Measurements from ENCODE around the gene KCNS3. TPM values are rescaled to one million over a fixed set of nuclear protein-coding genes. Genes with fewer than 3 reads are reported as not detected.

KCNS3 gene
- total and polyA plus RNA-seq, 8 donors = 3.3 to 16.4 (median 6.1) TPM

DNA sequence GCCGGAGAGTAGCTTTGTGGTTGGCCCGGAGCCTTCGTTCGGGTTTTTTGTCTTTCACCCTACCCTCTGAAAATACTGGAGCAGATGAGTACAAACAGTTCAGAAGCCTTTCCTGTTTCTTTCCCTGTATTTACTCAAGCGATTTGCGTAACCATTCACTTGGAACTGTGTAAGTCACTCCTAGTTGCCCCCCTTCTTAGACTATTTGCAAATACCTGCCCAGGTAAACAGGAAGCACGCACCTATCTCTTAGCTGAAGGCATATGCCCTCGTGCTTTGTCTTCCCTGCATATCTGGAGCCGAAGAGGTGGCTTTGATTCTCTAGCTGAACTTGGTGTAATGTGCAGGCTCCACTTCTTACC is 1.4 kb downstream of the KCNS3 start:
- Histone ChIP-seq H3K4me3 (peak overlapping the region; percentile 59 to 76 (median 66)), H3K36me3 (no peaks in the 10 kb centered on the region), H3K27ac (peak overlapping the region in 2 of 4 donors; percentile 52 to 81), H3K27me3 (no peaks in the 10 kb centered on the region), H3K4me1 (peaks cover 0 to 5% (median 0%) of the 10 kb centered on the region in 3 donors), H3K9me3 (no peaks in the 10 kb centered on the region)
- TF ChIP-seq, protein P1, sequence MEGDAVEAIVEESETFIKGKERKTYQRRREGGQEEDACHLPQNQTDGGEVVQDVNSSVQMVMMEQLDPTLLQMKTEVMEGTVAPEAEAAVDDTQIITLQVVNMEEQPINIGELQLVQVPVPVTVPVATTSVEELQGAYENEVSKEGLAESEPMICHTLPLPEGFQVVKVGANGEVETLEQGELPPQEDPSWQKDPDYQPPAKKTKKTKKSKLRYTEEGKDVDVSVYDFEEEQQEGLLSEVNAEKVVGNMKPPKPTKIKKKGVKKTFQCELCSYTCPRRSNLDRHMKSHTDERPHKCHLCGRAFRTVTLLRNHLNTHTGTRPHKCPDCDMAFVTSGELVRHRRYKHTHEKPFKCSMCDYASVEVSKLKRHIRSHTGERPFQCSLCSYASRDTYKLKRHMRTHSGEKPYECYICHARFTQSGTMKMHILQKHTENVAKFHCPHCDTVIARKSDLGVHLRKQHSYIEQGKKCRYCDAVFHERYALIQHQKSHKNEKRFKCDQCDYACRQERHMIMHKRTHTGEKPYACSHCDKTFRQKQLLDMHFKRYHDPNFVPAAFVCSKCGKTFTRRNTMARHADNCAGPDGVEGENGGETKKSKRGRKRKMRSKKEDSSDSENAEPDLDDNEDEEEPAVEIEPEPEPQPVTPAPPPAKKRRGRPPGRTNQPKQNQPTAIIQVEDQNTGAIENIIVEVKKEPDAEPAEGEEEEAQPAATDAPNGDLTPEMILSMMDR (IDR thresholded peaks at IDR 0.05) = no peak
- intact Hi-C loops (cut with DNase I) = no loop called here
- no peak for DNase-seq
- FAIRE-seq = no peak
- peak; percentile 1 to 19 (median 14) for ATAC-seq
- 9 to 14% methylated on average over 9 of the region's 9 CpGs for whole genome bisulfite sequencing, 2 donors

DNA sequence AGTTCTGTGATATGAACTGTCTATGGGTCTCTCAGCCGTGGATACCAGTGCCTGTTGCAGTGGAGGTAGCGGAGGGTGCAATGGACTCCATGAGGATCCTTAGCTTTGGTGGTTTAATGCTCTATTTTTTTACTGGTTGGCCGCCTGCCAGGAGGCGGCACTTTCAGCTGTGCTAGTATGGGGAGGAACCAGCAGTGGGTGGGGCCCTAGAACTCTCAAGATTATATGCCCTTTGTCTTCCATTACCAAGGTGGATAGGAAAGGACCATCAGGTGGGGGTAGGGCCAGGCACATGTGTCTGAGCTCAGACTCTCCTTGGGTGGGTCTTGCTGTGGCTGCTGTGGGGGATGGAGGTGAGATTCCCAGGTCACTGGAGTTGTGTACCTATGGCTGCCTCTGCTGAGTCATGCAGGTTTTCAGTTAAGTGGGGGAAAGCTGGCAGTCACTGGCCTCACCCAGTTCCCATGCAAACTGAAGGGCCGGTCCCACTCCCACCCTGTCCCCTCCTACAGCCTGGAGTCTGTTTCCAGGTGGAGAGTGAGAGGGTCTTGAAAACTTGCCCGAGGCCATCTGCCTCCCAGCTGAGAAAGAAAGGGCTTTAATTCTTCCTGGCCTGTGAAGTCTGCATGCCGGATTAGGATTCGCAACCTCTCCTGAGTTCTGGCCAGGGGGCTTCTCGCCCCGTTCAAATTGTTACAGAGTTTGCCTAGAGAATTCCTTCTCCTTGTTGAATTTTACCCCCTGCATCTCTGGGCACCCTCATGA is 14.5 kb downstream of the KCNS3 start:
- no peak overlapping the region for H3K27ac ChIP-seq
- H3K27me3 ChIP-seq = no peaks in the 10 kb centered on the region
- DNase-seq (no peak), ATAC-seq (no peak), FAIRE-seq (no peak)
- TF ChIP-seq, protein P1 (IDR thresholded peaks at IDR 0.05) = no peak
- peaks cover 0 to 5% (median 0%) of the 10 kb centered on the region in 3 donors for H3K4me1 ChIP-seq
- no peaks in the 10 kb centered on the region for H3K36me3 ChIP-seq
- no peaks in the 10 kb centered on the region for H3K9me3 ChIP-seq
- intact Hi-C loops (cut with DNase I) = no loop called here
- WGBS, 2 donors = 76 to 79% methylated on average over 10 of the region's 10 CpGs
- H3K4me3 ChIP-seq = no peak overlapping the region

DNA sequence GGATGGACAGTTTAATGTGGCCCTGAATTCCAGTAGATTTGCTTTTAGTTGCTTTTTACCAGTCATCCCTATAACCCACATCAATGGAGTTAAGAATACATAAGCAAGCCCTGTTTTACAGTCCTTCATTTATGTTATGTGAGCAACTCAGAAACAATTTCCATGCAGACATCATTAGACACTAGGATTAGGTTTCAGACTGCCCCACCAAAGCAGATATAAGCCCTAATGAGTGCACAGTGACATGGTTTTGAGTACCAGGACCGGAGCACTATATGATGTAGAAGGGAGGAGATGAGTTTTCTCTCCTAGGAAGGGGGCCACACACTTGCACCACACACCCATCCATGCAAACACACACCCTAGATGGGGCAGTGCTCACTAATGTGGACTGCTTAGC is 15.5 kb downstream of the KCNS3 start:
- no peak for FAIRE-seq
- H3K36me3 ChIP-seq = no peaks in the 10 kb centered on the region
- no peak overlapping the region for H3K4me3 ChIP-seq
- H3K4me1 ChIP-seq = peaks cover 0 to 5% (median 0%) of the 10 kb centered on the region in 3 donors
- ATAC-seq = no peak
- WGBS, 2 donors = 0 to 9% methylated on average over 1 of the region's 1 CpG
- H3K9me3 ChIP-seq = no peaks in the 10 kb centered on the region
- DNase-seq = no peak
- H3K27ac ChIP-seq = no peak overlapping the region
- TF ChIP-seq, protein P1 (IDR thresholded peaks at IDR 0.05) = no peak
- no peaks in the 10 kb centered on the region for H3K27me3 ChIP-seq
- intact Hi-C loops (cut with DNase I) = no loop called here

DNA sequence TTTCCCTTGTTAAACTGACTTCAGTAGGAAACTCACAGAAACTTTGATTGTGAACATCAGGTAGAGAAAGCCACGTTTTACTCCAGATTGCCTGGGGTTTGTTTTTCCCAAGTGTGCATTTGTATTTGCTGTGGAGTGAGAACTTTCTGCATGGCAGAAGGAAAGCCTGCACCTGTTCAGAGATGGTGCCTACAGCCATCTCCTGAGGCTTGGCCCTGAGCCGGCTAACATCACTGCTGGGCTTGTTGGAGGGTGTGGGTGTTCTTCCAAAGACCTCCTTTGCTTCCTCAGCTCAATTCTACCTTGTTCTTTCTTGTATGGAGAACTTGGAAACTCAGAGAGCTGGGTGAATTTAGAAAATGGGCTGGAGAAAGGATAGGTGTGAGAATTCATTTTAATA is 16.1 kb downstream of the KCNS3 start:
- Histone ChIP-seq H3K36me3 (no peaks in the 10 kb centered on the region), H3K27ac (no peak overlapping the region), H3K9me3 (no peaks in the 10 kb centered on the region), H3K4me1 (peaks cover 0 to 5% (median 0%) of the 10 kb centered on the region in 3 donors), H3K4me3 (no peak overlapping the region), H3K27me3 (no peaks in the 10 kb centered on the region)
- peak in 3 of 4 donors; percentile 53 to 74 (median 65) for ATAC-seq
- peak in 2 of 6 donors; percentile 20 to 44 for DNase-seq
- WGBS, 2 donors = 14 to 23% methylated on average over 2 of the region's 2 CpGs
- FAIRE-seq = no peak
- TF ChIP-seq, protein P1 (IDR thresholded peaks at IDR 0.05) = no peak
- intact Hi-C loops (cut with DNase I) = no loop called here

DNA sequence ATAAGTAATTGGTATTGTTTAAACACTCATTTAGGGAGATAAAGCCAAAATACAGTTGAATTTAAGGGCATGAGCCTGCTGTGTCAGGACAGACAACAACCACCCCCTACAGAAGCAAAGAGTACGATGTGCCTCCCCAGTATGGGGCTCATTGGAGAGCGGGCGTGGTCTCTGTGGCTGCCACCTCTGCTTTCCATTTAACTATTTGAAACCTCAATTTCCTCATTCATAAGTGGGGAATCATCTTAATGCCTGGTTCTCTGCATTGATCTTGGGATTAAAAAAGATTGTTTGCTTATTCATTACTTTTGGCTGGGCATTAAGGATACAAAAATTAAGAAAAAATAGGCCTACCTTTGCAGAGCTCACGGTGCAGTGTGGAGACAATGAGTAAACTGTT is 21.4 kb downstream of the KCNS3 start:
- no peaks in the 10 kb centered on the region for H3K27me3 ChIP-seq
- ATAC-seq (no peak), FAIRE-seq (no peak), DNase-seq (no peak)
- H3K4me3 ChIP-seq = no peak overlapping the region
- intact Hi-C loops (cut with DNase I) = no loop called here
- no peaks in the 10 kb centered on the region for H3K4me1 ChIP-seq
- no peaks in the 10 kb centered on the region for H3K9me3 ChIP-seq
- H3K36me3 ChIP-seq = no peaks in the 10 kb centered on the region
- no peak overlapping the region for H3K27ac ChIP-seq
- TF ChIP-seq, protein P1 (IDR thresholded peaks at IDR 0.05) = no peak
- 83 to 86% methylated on average over 4 of the region's 4 CpGs for WGBS, 2 donors

All from pancreas (tissue), 10 donors.